HFF-Myc (cell line): ENCODE measurements around the gene BRMS1.

Experiments
- DNase-seq: peaks from one replicate; pipeline ENCODE4 v3.0.0-alpha.2; 2011; ENCODE audit warnings: low read depth; ENCODE audit errors: extremely low read depth
- H3K4me3 ChIP-seq: replicated peaks from 2 replicates; pipeline ENCODE4 v1.5.1; 2011; ENCODE audit warnings: low read depth, mild to moderate bottlenecking, control low read depth, low read length
- CTCF ChIP-seq: IDR thresholded peaks from 2 replicates; pipeline ENCODE4 v1.5.1; 2012; ENCODE audit warnings: mild to moderate bottlenecking, low read depth, low read length, control low read depth; ENCODE audit errors: missing control alignments

BRMS1 gene

GRCh38 chr11:66365711-66366619, 21.1 kb upstream of the BRMS1 start:
- no peak overlapping the region for H3K4me3 ChIP-seq
- TF ChIP-seq CTCF, result no peak
- no peak for DNase-seq

- H3K4me3 ChIP-seq, result no peak overlapping the region
- DNase-seq, result no peak
- no peak for TF ChIP-seq CTCF
Observed at GRCh38 chr11:66365166-66365565, 20.3 kb upstream of the BRMS1 start.

- no peak overlapping the region for H3K4me3 ChIP-seq
- DNase-seq, result no peak
- peak; percentile 92 for TF ChIP-seq CTCF
Observed at GRCh38 chr11:66363805-66364535, 19.1 kb upstream of the BRMS1 start.

GRCh38 chr11:66363187-66363601, 18.3 kb upstream of the BRMS1 start:
- DNase-seq, result no peak
- H3K4me3 ChIP-seq, result no peak overlapping the region
- no peak for TF ChIP-seq CTCF

GRCh38 chr11:66362481-66363147, 17.7 kb upstream of the BRMS1 start:
- no peak for DNase-seq
- no peak for TF ChIP-seq CTCF
- H3K4me3 ChIP-seq, result no peak overlapping the region

- H3K4me3 ChIP-seq, result no peak overlapping the region
- TF ChIP-seq CTCF, result no peak
- no peak for DNase-seq
Observed at GRCh38 chr11:66361502-66361941, 16.6 kb upstream of the BRMS1 start.
